GM21576 (cell line): ENCODE measurements around the gene ZNF804B.
A peak's percentile ranks its signal among the peaks of the same experiment; 100 is the strongest.

ENCODE experiments used
- ATAC-seq: cut with Tn5 transposase; IDR thresholded peaks from one replicate; pipeline ENCODE4 v1.9.1; 2021; ENCODE audit warnings: mild to moderate bottlenecking, moderate library complexity; ENCODE audit not compliant: unreplicated experiment

Gene ZNF804B

GRCh38 chr7:88965371-88965770 is 205.9 kb downstream of the ZNF804B start:
- no peak for ATAC-seq

- no peak for ATAC-seq
These were observed 207.9 kb downstream of the ZNF804B start for GRCh38 chr7:88967432-88967831.

GRCh38 chr7:88969167-88969566 is 209.7 kb downstream of the ZNF804B start:
- ATAC-seq, result no peak

GRCh38 chr7:88985295-88985694 is 225.8 kb downstream of the ZNF804B start:
- no peak for ATAC-seq

- ATAC-seq, result no peak
These were observed 241.8 kb downstream of the ZNF804B start for GRCh38 chr7:89001306-89001705.

GRCh38 chr7:89002981-89003956 is 243.8 kb downstream of the ZNF804B start:
- peak; percentile 84 for ATAC-seq

- ATAC-seq, result no peak
These were observed 252.5 kb downstream of the ZNF804B start for GRCh38 chr7:89012016-89012415.

GRCh38 chr7:89017695-89018094 is 258.2 kb downstream of the ZNF804B start:
- ATAC-seq, result no peak

GRCh38 chr7:89021741-89022140 is 262.2 kb downstream of the ZNF804B start:
- no peak for ATAC-seq

GRCh38 chr7:89023206-89023605 is 263.7 kb downstream of the ZNF804B start:
- no peak for ATAC-seq

GRCh38 chr7:89023877-89024276 is 264.4 kb downstream of the ZNF804B start:
- ATAC-seq, result no peak

GRCh38 chr7:89027781-89028180 is 268.3 kb downstream of the ZNF804B start:
- ATAC-seq, result no peak

GRCh38 chr7:89028319-89028718 is 268.8 kb downstream of the ZNF804B start:
- no peak for ATAC-seq

GRCh38 chr7:89029864-89030263 is 270.4 kb downstream of the ZNF804B start:
- ATAC-seq, result no peak

- ATAC-seq, result no peak
These were observed 281.7 kb downstream of the ZNF804B start for GRCh38 chr7:89041240-89041639.

GRCh38 chr7:89042940-89043339 is 283.4 kb downstream of the ZNF804B start:
- no peak for ATAC-seq

GRCh38 chr7:89049043-89049442 is 289.5 kb downstream of the ZNF804B start:
- no peak for ATAC-seq

- ATAC-seq, result no peak
These were observed 293.6 kb downstream of the ZNF804B start for GRCh38 chr7:89053130-89053529.

- no peak for ATAC-seq
These were observed 294.9 kb downstream of the ZNF804B start for GRCh38 chr7:89054361-89054760.

GRCh38 chr7:89060234-89060633 is 300.7 kb downstream of the ZNF804B start:
- ATAC-seq, result no peak

- ATAC-seq, result no peak
These were observed 305.3 kb downstream of the ZNF804B start for GRCh38 chr7:89064831-89065230.

GRCh38 chr7:89067048-89067447 is 307.5 kb downstream of the ZNF804B start:
- ATAC-seq, result no peak

- ATAC-seq, result no peak
These were observed 312.6 kb downstream of the ZNF804B start for GRCh38 chr7:89072081-89072480.
